Measurements from ENCODE around the gene ADAMTSL2. TPM values are rescaled to one million over a fixed set of nuclear protein-coding genes. Genes with fewer than 3 reads are reported as not detected.

The ADAMTSL2 gene
- total RNA-seq, 4 donors from 2014 or later: 2.8 to 6.6 (median 3.2) TPM

GRCh38 chr9:133533857-133534256 lies 647 bp upstream of the ADAMTSL2 start:
- no peaks in the 10 kb centered on the region for H3K9me3 ChIP-seq
- TF ChIP-seq POLR2A (IDR thresholded peaks at IDR 0.05; ENCODE audit: low read depth) (no peak), POLR2AphosphoS5 (IDR thresholded peaks at IDR 0.05) (no peak)
- intact Hi-C loops (cut with DNase I): loop anchor here (2.0 to 10.0 kb wide), 2 partner anchors 193 to 461 kb away; partner anchors contain the start of gene VAV2
- H3K4me3 ChIP-seq: peak overlapping the region in 3 of 4 donors; percentile 52 to 58 (median 54)
- peaks cover 31 to 47% (median 41%) of the 10 kb centered on the region in 4 donors for H3K4me1 ChIP-seq
- peaks cover 0 to 22% (median 0%) of the 10 kb centered on the region in 4 donors for H3K27me3 ChIP-seq
- H3K27ac ChIP-seq (replicated peaks in 1 of 4): peak overlapping the region; percentile 35 to 61 (median 58)
- no peaks in the 10 kb centered on the region for H3K36me3 ChIP-seq
- 44% methylated on average over 9 of the region's 9 CpGs for WGBS
- DNase-seq (ENCODE audit: extremely low spot score): no peak

- intact Hi-C loops (cut with DNase I): loop anchor here (10.0 kb wide), 1 partner anchor 459 kb away; the partner anchor contains the start of gene VAV2
- no peak for DNase-seq (ENCODE audit: extremely low spot score)
- peaks cover 0 to 11% (median 0%) of the 10 kb centered on the region in 4 donors for H3K27me3 ChIP-seq
- WGBS: no CpG with 5 or more reads among the region's 13 CpGs
- no peaks in the 10 kb centered on the region for H3K9me3 ChIP-seq
- no peak for TF ChIP-seq EP300 (IDR thresholded peaks at IDR 0.05)
- TF ChIP-seq POLR2A (IDR thresholded peaks at IDR 0.05; ENCODE audit: low read depth): no peak
- no peak for TF ChIP-seq CTCF (IDR thresholded peaks at IDR 0.05)
- no peak for TF ChIP-seq POLR2AphosphoS5 (IDR thresholded peaks at IDR 0.05)
- peaks cover 0 to 3% (median under 1%) of the 10 kb centered on the region in 4 donors for H3K36me3 ChIP-seq
- peak overlapping the region in 1 of 4 donors; percentile 61 for H3K27ac ChIP-seq (replicated peaks in 1 of 4)
- H3K4me3 ChIP-seq: peak overlapping the region; percentile 52 to 58 (median 54)
- H3K4me1 ChIP-seq: peaks cover 40 to 58% (median 52%) of the 10 kb centered on the region in 4 donors
Measured at GRCh38 chr9:133535306-133535877, 888 bp downstream of the ADAMTSL2 start.

- intact Hi-C loops (cut with DNase I): loop anchor here (10.0 kb wide), 1 partner anchor 459 kb away; the partner anchor contains the start of gene VAV2
- H3K36me3 ChIP-seq: peaks cover 0 to 10% (median 4%) of the 10 kb centered on the region in 4 donors
- DNase-seq (ENCODE audit: extremely low spot score): no peak
- no peak for TF ChIP-seq POLR2AphosphoS5 (IDR thresholded peaks at IDR 0.05)
- TF ChIP-seq CTCF (IDR thresholded peaks at IDR 0.05): no peak
- peaks cover 0 to 8% (median 0%) of the 10 kb centered on the region in 4 donors for H3K27me3 ChIP-seq
- H3K27ac ChIP-seq (replicated peaks in 1 of 4): no peak overlapping the region
- no peaks in the 10 kb centered on the region for H3K9me3 ChIP-seq
- H3K4me3 ChIP-seq: no peak overlapping the region
- H3K4me1 ChIP-seq: peaks cover 45 to 61% (median 55%) of the 10 kb centered on the region in 4 donors
- 87% methylated on average over 9 of the region's 11 CpGs for WGBS
Measured at GRCh38 chr9:133536080-133536479, 1.6 kb downstream of the ADAMTSL2 start.

- Histone ChIP-seq H3K27ac (replicated peaks in 1 of 4) (no peak overlapping the region), H3K36me3 (peaks cover 0 to 12% (median 4%) of the 10 kb centered on the region in 4 donors), H3K4me3 (no peak overlapping the region), H3K4me1 (peaks cover 45 to 61% (median 55%) of the 10 kb centered on the region in 4 donors), H3K9me3 (no peaks in the 10 kb centered on the region), H3K27me3 (peaks cover 0 to 8% (median 0%) of the 10 kb centered on the region in 4 donors)
- WGBS: 100% methylated on average over 3 of the region's 9 CpGs
- TF ChIP-seq CTCF (IDR thresholded peaks at IDR 0.05): no peak
- no peak for TF ChIP-seq POLR2A (IDR thresholded peaks at IDR 0.05; ENCODE audit: low read depth)
- TF ChIP-seq EP300 (IDR thresholded peaks at IDR 0.05): no peak
- TF ChIP-seq POLR2AphosphoS5 (IDR thresholded peaks at IDR 0.05): no peak
- no peak for DNase-seq (ENCODE audit: extremely low spot score)
- intact Hi-C loops (cut with DNase I): loop anchor here (10.0 kb wide), 1 partner anchor 458 kb away; the partner anchor contains the start of gene VAV2
Measured at GRCh38 chr9:133536536-133536935, 2.0 kb downstream of the ADAMTSL2 start.

GRCh38 chr9:133537257-133537656 lies 2.8 kb downstream of the ADAMTSL2 start:
- Histone ChIP-seq H3K27me3 (peaks cover 0 to 8% (median 0%) of the 10 kb centered on the region in 4 donors), H3K27ac (replicated peaks in 1 of 4) (no peak overlapping the region), H3K4me1 (peaks cover 45 to 61% (median 55%) of the 10 kb centered on the region in 4 donors), H3K4me3 (no peak overlapping the region), H3K9me3 (no peaks in the 10 kb centered on the region), H3K36me3 (peaks cover 0 to 14% (median 6%) of the 10 kb centered on the region in 4 donors)
- no peak for TF ChIP-seq POLR2AphosphoS5 (IDR thresholded peaks at IDR 0.05)
- TF ChIP-seq CTCF (IDR thresholded peaks at IDR 0.05): no peak
- TF ChIP-seq POLR2A (IDR thresholded peaks at IDR 0.05; ENCODE audit: low read depth): no peak
- TF ChIP-seq EP300 (IDR thresholded peaks at IDR 0.05): no peak
- WGBS: 97% methylated on average over 15 of the region's 16 CpGs
- DNase-seq (ENCODE audit: extremely low spot score): no peak
- intact Hi-C loops (cut with DNase I): loop anchor here (10.0 kb wide), 1 partner anchor 458 kb away; the partner anchor contains the start of gene VAV2
